ENCODE data around the gene HYAL1.

Gene HYAL1

GRCh38 chr3:50258029-50258680 is 45.2 kb downstream of the HYAL1 start:
- no peak for DNase-seq

- no peak for DNase-seq
Measured at GRCh38 chr3:50256978-50257890, 46.1 kb downstream of the HYAL1 start.

DNA sequence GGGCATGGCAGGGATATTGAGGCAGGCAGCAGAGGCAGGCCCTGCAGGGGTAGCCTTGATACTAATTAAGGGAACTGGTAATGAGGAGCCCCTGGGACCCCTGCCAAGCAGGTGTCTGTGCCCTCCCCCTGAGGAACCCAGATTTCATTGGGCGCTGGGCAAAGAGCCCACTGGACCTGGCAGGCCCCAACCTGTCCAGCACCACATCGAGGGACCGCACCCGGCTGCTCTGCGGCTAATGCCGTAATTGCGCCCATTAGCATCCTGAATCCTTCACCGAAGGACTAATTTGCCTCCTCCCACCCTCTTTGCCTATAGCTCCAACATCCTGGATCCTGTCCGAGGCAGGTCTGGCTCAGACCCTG is 48.1 kb downstream of the HYAL1 start:
- DNase-seq, result no peak

- DNase-seq, result no peak
Measured at GRCh38 chr3:50254577-50255250, 48.7 kb downstream of the HYAL1 start.

DNA sequence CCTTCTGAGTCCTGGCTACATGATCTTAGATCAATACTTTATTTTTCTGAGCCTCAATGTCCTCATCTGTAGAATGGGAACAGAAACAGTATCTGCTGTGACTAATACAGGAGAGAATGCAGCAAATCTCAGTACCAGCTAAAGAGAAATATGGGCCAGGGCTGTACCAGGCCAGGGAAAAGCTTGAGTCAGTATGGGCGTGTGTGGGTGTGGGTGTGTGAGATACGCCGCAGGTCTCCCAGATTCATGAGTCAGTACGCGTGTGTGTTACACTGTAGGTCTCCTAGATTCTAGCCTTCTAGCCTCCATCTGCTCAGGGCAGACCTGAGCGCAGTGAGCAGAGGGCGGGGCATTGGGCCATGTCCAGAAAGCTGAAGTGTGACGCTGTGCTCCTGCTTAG is 52.2 kb downstream of the HYAL1 start:
- DNase-seq, result no peak

DNA sequence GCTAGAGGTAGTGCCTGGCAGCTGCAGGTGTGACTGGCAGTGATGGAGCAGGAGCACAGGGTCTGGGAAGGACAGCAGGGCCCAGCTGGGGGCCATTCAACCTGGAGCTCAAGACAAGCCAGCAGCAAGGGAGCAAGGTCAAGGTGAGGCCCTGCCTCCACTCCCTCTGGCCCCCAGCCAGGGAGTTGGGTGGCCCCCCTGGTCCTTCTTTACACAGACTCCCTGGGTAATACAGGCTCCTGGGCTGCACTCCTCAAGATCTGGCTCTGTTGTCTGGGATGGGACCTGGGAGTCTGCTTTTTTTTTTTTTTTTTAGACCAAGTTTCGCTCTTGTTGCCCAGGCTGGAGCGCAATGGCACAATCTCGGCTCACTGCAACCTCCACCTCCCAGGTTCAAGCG is 52.9 kb downstream of the HYAL1 start:
- DNase-seq, result no peak
